ENCODE results near the gene SLC34A3. TPM values are rescaled to one million over a fixed set of nuclear protein-coding genes. Genes with fewer than 3 reads are reported as not detected.
A peak's percentile ranks its signal among the peaks of the same experiment; 100 is the strongest.

The SLC34A3 gene
- total RNA-seq, 2 experiments from 2014 or later: not detected

- Mint-ChIP-seq H3K27me3 (peaks cover 1% of the 10 kb centered on the region), H3K4me1 (ENCODE audit: low read depth) (peaks cover 10% of the 10 kb centered on the region), H3K36me3 (ENCODE audit: low read depth) (no peaks in the 10 kb centered on the region), H3K9me3 (no peaks in the 10 kb centered on the region), H3K27ac (no peak overlapping the region), H3K4me3 (no peak overlapping the region)
- DNase-seq (no peak), ATAC-seq (no peak)
- ChIA-PET POLR2A (interaction anchor here (0.6 to 1.9 kb wide), 7 partner anchors 16 to 687 kb away, joined by 3 to 5 read pairs (median 3); partner anchors contain the start of genes NDOR1, TMEM203 and TUBB4B), CTCF (interaction anchor here (0.9 to 8.9 kb wide), 9 partner anchors 11 to 179 kb away, joined by 3 to 58 read pairs (median 9); partner anchors contain the start of gene NPDC1)
- TF ChIP-seq CTCF (IDR thresholded peaks at IDR 0.05): no peak
- intact Hi-C loops (cut with micrococcal nuclease): loop anchor here (5.0 kb wide), 1 partner anchor 104 kb away; no protein-coding TSS in a partner anchor
Measured at GRCh38 chr9:137225699-137226331, 4.9 kb upstream of the SLC34A3 start.

- POLR2A ChIA-PET: interaction anchor here (0.6 to 1.9 kb wide), 6 partner anchors 19 to 688 kb away, joined by 3 to 5 read pairs (median 3); partner anchors contain the start of genes NDOR1 and TMEM203
- ATAC-seq: no peak
- Mint-ChIP-seq H3K27me3 (peaks cover 1% of the 10 kb centered on the region), H3K4me1 (ENCODE audit: low read depth) (peaks cover 9% of the 10 kb centered on the region), H3K27ac (no peak overlapping the region), H3K4me3 (no peak overlapping the region), H3K36me3 (ENCODE audit: low read depth) (no peaks in the 10 kb centered on the region), H3K9me3 (no peaks in the 10 kb centered on the region)
- intact Hi-C loops (cut with micrococcal nuclease): loop anchor here (5.0 kb wide), 1 partner anchor 104 kb away; no protein-coding TSS in a partner anchor
- DNase-seq: no peak
- CTCF ChIA-PET: interaction anchor here (0.7 to 8.9 kb wide), 17 partner anchors 10 to 179 kb away, joined by 3 to 58 read pairs (median 5); partner anchors contain the start of genes ANAPC2, NPDC1 and SSNA1
- TF ChIP-seq CTCF (IDR thresholded peaks at IDR 0.05): no peak
Measured at GRCh38 chr9:137226338-137227053, 4.2 kb upstream of the SLC34A3 start.

GRCh38 chr9:137227054-137227852, 3.4 kb upstream of the SLC34A3 start, which contains the start of gene RNF224:
TSS of gene RNF224 (plus strand) at chr9:137227502. CDS start at chr9:137228336, 834 bp downstream.
- H3K27me3 Mint-ChIP-seq: peaks cover 3% of the 10 kb centered on the region
- ChIA-PET POLR2A (interaction anchor here (0.7 to 1.9 kb wide), 3 partner anchors 22 to 112 kb away, joined by 3 to 5 read pairs (median 4); partner anchors contain the start of genes NDOR1 and TMEM203), CTCF (interaction anchor here (0.6 to 8.9 kb wide), 23 partner anchors 9 to 198 kb away, joined by 3 to 58 read pairs (median 5); partner anchors contain the start of genes ANAPC2, NPDC1, SSNA1 and TUBB4B)
- H3K4me3 Mint-ChIP-seq: no peak within 1 kb of the TSS
- peaks cover 9% of the 10 kb centered on the region for H3K4me1 Mint-ChIP-seq (ENCODE audit: low read depth)
- peak; percentile 90 for DNase-seq
- H3K27ac Mint-ChIP-seq: no peak within 1 kb of the TSS
- intact Hi-C loops (cut with micrococcal nuclease): loop anchor here (5.0 kb wide), 1 partner anchor 105 kb away; no protein-coding TSS in a partner anchor
- peak; percentile 92 for TF ChIP-seq CTCF (IDR thresholded peaks at IDR 0.05)
- H3K36me3 Mint-ChIP-seq (ENCODE audit: low read depth): no peaks in the 10 kb centered on the region
- H3K9me3 Mint-ChIP-seq: no peaks in the 10 kb centered on the region
- ATAC-seq: peak; percentile 42

- DNase-seq (no peak), ATAC-seq (no peak)
- no peaks in the 10 kb centered on the region for H3K36me3 Mint-ChIP-seq (ENCODE audit: low read depth)
- peaks cover 8% of the 10 kb centered on the region for H3K4me1 Mint-ChIP-seq (ENCODE audit: low read depth)
- no peak overlapping the region for H3K4me3 Mint-ChIP-seq
- peaks cover 3% of the 10 kb centered on the region for H3K27me3 Mint-ChIP-seq
- intact Hi-C loops (cut with micrococcal nuclease): loop anchor here (5.0 kb wide), 1 partner anchor 106 kb away; no protein-coding TSS in a partner anchor
- ChIA-PET CTCF (interaction anchor here (0.6 to 8.9 kb wide), 17 partner anchors 8 to 198 kb away, joined by 3 to 58 read pairs (median 5); partner anchors contain the start of genes ANAPC2, NPDC1, SSNA1 and TUBB4B), POLR2A (interaction anchor here (1.2 to 1.9 kb wide), 2 partner anchors 11 to 113 kb away, joined by 3 to 4 read pairs; no protein-coding TSS in a partner anchor)
- H3K9me3 Mint-ChIP-seq: no peaks in the 10 kb centered on the region
- H3K27ac Mint-ChIP-seq: no peak overlapping the region
- no peak for TF ChIP-seq CTCF (IDR thresholded peaks at IDR 0.05)
Measured at GRCh38 chr9:137227853-137228505, 2.7 kb upstream of the SLC34A3 start.

Data from activated CD8-positive, alpha-beta T cell treated with anti-CD3 and anti-CD28 coated beads for 36 hours (primary cell).